Measurements from ENCODE around the gene UCN.

Gene UCN

GRCh38 chr2:27281855-27282559 lies 26.2 kb downstream of the UCN start, which contains the start of gene TRIM54 (continued):
- no peak for TF ChIP-seq REST (tag by site-specific recombination; IDR thresholded peaks at IDR 0.05)

- Histone ChIP-seq H3K9me3 (ENCODE audit: control insufficient read depth, insufficient read depth, low read depth, low read length) (no peaks in the 10 kb centered on the region), H3K4me3 (ENCODE audit: low read depth, low read length) (no peak overlapping the region), H3K27ac (ENCODE audit: extremely low read depth, low read depth, low read length) (no peak overlapping the region), H3K36me3 (ENCODE audit: control insufficient read depth in 2 of 2, insufficient read depth in 1 of 2, low read length in 2 of 2) (no peaks in the 10 kb centered on the region), H3K4me1 (ENCODE audit: control insufficient read depth, insufficient read depth, low read length) (no peaks in the 10 kb centered on the region; the same call in 1 of the 2 replicates)
- no peak for TF ChIP-seq ZNF23 (tag by site-specific recombination; IDR thresholded peaks at IDR 0.05; ENCODE audit: borderline replicate concordance)
- ChIA-PET POLR2A (no interaction called here), CTCF (interaction anchor here (0.6 to 7.9 kb wide), 11 partner anchors 10 to 298 kb away, joined by 3 to 211 read pairs (median 5); partner anchors contain the start of gene SLC30A3)
These were observed 26.8 kb downstream of the UCN start for GRCh38 chr2:27281442-27281841.

- ChIA-PET POLR2A (no interaction called here), CTCF (interaction anchor here (0.7 to 7.9 kb wide), 15 partner anchors 10 to 448 kb away, joined by 3 to 211 read pairs (median 5); partner anchors contain the start of genes ABHD1 and SLC30A3)
- no peaks in the 10 kb centered on the region; the same call in 1 of the 2 replicates for H3K4me1 ChIP-seq (ENCODE audit: control insufficient read depth, insufficient read depth, low read length)
- no peak for TF ChIP-seq SP7 (tag by site-specific recombination; IDR thresholded peaks at IDR 0.05)
- TF ChIP-seq EGR2 (tag by site-specific recombination; IDR thresholded peaks at IDR 0.05; ENCODE audit: low read depth): no peak
- no peak for TF ChIP-seq PRDM10 (tag by site-specific recombination; IDR thresholded peaks at IDR 0.05)
- no peak for TF ChIP-seq ZNF707 (tag by site-specific recombination; IDR thresholded peaks at IDR 0.05)
- TF ChIP-seq ZNF133 (tag by site-specific recombination; IDR thresholded peaks at IDR 0.05): no peak
- TF ChIP-seq ZNF350 (tag by site-specific recombination; IDR thresholded peaks at IDR 0.05): no peak
- TF ChIP-seq KLF7 (tag by site-specific recombination; IDR thresholded peaks at IDR 0.05; ENCODE audit: borderline replicate concordance): no peak
- no peak for TF ChIP-seq ZNF324 (tag by site-specific recombination; IDR thresholded peaks at IDR 0.05)
- TF ChIP-seq ZNF639 (tag by site-specific recombination; IDR thresholded peaks at IDR 0.05): no peak
- no peak for TF ChIP-seq ZNF335 (tag by site-specific recombination; conservative IDR thresholded peaks at IDR 0.05)
- TF ChIP-seq ZEB2 (tag by site-specific recombination; IDR thresholded peaks at IDR 0.05): no peak
- no peak overlapping the region for H3K4me3 ChIP-seq (ENCODE audit: low read depth, low read length)
- H3K27ac ChIP-seq (ENCODE audit: extremely low read depth, low read depth, low read length): no peak overlapping the region
- H3K36me3 ChIP-seq (ENCODE audit: control insufficient read depth in 2 of 2, insufficient read depth in 1 of 2, low read length in 2 of 2): no peaks in the 10 kb centered on the region
- H3K9me3 ChIP-seq (ENCODE audit: control insufficient read depth, insufficient read depth, low read depth, low read length): no peaks in the 10 kb centered on the region
These were observed 27.4 kb downstream of the UCN start for GRCh38 chr2:27280826-27281225.

Data from HEK293 (cell line).